HUES64 (cell line): Measurements from ENCODE around the gene NUPR1.

ENCODE experiments used
- H3K27ac ChIP-seq: 2 replicates; pipeline ENCODE4 v1.7.0; 2013; ENCODE audit warnings: low read depth, low read length, inconsistent platforms
- H3K27me3 ChIP-seq: 2 replicates; pipeline ENCODE4 v1.6.1; 2013; ENCODE audit warnings: mild to moderate bottlenecking, low read length; ENCODE audit not compliant: insufficient read depth
- H3K36me3 ChIP-seq: 2 replicates; pipeline ENCODE4 v1.6.1; 2013; ENCODE audit warnings: mild to moderate bottlenecking, low read length; ENCODE audit not compliant: insufficient read depth
- H3K4me1 ChIP-seq: 2 replicates; pipeline ENCODE4 v1.6.1; 2013; ENCODE audit warnings: mild to moderate bottlenecking, low read length, moderate library complexity; ENCODE audit not compliant: insufficient read depth
- H3K4me3 ChIP-seq: 2 replicates; pipeline ENCODE4 v1.5.1; 2013; ENCODE audit warnings: mild to moderate bottlenecking, low read length, moderate library complexity
- H3K9ac ChIP-seq: 2 replicates; pipeline ENCODE4 v1.6.1; 2013; ENCODE audit warnings: mild to moderate bottlenecking, low read depth, low read length
- H3K9me3 ChIP-seq: 2 replicates; pipeline ENCODE4 v1.6.1; 2013; ENCODE audit warnings: low read depth, low read length; ENCODE audit not compliant: insufficient read depth
- WGBS: fragments of 150-250, 120-280 bp; methylation state at CpG from one replicate; pipeline ENCODE4 v1.1.7; 2013; ENCODE audit warnings: missing lambda C conversion rate; 5-methylcytosine and 5-hydroxymethylcytosine counted together

Gene NUPR1

GRCh38 chr16:28526201-28527099 lies 12.3 kb downstream of the NUPR1 start:
- Histone ChIP-seq H3K4me1 (no peaks in the 10 kb centered on the region), H3K4me3 (no peak overlapping the region), H3K9ac (no peak overlapping the region), H3K36me3 (no peaks in the 10 kb centered on the region), H3K9me3 (no peaks in the 10 kb centered on the region), H3K27ac (no peak overlapping the region), H3K27me3 (no peaks in the 10 kb centered on the region)
- 94% methylated on average over 10 of the region's 11 CpGs for WGBS

- 91% methylated on average over 6 of the region's 6 CpGs for WGBS
- Histone ChIP-seq H3K9ac (no peak overlapping the region), H3K4me3 (no peak overlapping the region), H3K9me3 (no peaks in the 10 kb centered on the region), H3K27ac (no peak overlapping the region), H3K36me3 (no peaks in the 10 kb centered on the region), H3K27me3 (no peaks in the 10 kb centered on the region), H3K4me1 (no peaks in the 10 kb centered on the region)
These were observed 14.0 kb downstream of the NUPR1 start for GRCh38 chr16:28524681-28525171.

- no peaks in the 10 kb centered on the region for H3K36me3 ChIP-seq
- WGBS, result 90% methylated on average over 11 of the region's 11 CpGs
- H3K27me3 ChIP-seq, result no peaks in the 10 kb centered on the region
- H3K9me3 ChIP-seq, result no peaks in the 10 kb centered on the region
- no peak overlapping the region for H3K4me3 ChIP-seq
- H3K27ac ChIP-seq, result no peak overlapping the region
- H3K4me1 ChIP-seq, result no peaks in the 10 kb centered on the region
- H3K9ac ChIP-seq, result no peak overlapping the region
These were observed 16.0 kb downstream of the NUPR1 start for GRCh38 chr16:28522792-28523191.

GRCh38 chr16:28521436-28521835 lies 17.3 kb downstream of the NUPR1 start:
- no peaks in the 10 kb centered on the region for H3K9me3 ChIP-seq
- no peaks in the 10 kb centered on the region for H3K27me3 ChIP-seq
- no peak overlapping the region for H3K4me3 ChIP-seq
- H3K9ac ChIP-seq, result no peak overlapping the region
- no peaks in the 10 kb centered on the region for H3K36me3 ChIP-seq
- H3K27ac ChIP-seq, result no peak overlapping the region
- no peaks in the 10 kb centered on the region for H3K4me1 ChIP-seq
- WGBS, result 93% methylated on average over 6 of the region's 6 CpGs

- H3K27me3 ChIP-seq, result no peaks in the 10 kb centered on the region
These were observed 18.1 kb downstream of the NUPR1 start for GRCh38 chr16:28520672-28521071.

GRCh38 chr16:28514246-28514645 lies 24.5 kb downstream of the NUPR1 start:
- no peaks in the 10 kb centered on the region for H3K36me3 ChIP-seq
- 92% methylated on average over 7 of the region's 7 CpGs for WGBS
- H3K4me3 ChIP-seq, result no peak overlapping the region
- H3K27ac ChIP-seq, result no peak overlapping the region
- H3K9ac ChIP-seq, result no peak overlapping the region
- H3K27me3 ChIP-seq, result no peaks in the 10 kb centered on the region
- no peaks in the 10 kb centered on the region for H3K9me3 ChIP-seq
- no peaks in the 10 kb centered on the region for H3K4me1 ChIP-seq

More at GRCh38 chr16:28520672-28521071, 18.1 kb downstream of the NUPR1 start:
- Histone ChIP-seq H3K9ac (no peak overlapping the region), H3K4me1 (no peaks in the 10 kb centered on the region), H3K36me3 (no peaks in the 10 kb centered on the region), H3K27ac (no peak overlapping the region), H3K4me3 (no peak overlapping the region), H3K9me3 (no peaks in the 10 kb centered on the region)
- WGBS, result 80% methylated on average over 5 of the region's 7 CpGs

- no peaks in the 10 kb centered on the region for H3K4me1 ChIP-seq
- 89% methylated on average over 12 of the region's 12 CpGs for WGBS
- H3K27me3 ChIP-seq, result no peaks in the 10 kb centered on the region
- no peak overlapping the region for H3K4me3 ChIP-seq
- H3K9me3 ChIP-seq, result no peaks in the 10 kb centered on the region
- no peak overlapping the region for H3K27ac ChIP-seq
- no peaks in the 10 kb centered on the region for H3K36me3 ChIP-seq
- no peak overlapping the region for H3K9ac ChIP-seq
These were observed 25.1 kb downstream of the NUPR1 start for GRCh38 chr16:28513484-28514181.

- 91% methylated on average over 21 of the region's 21 CpGs for WGBS
- H3K9ac ChIP-seq, result no peak overlapping the region
- no peaks in the 10 kb centered on the region for H3K36me3 ChIP-seq
- no peaks in the 10 kb centered on the region for H3K9me3 ChIP-seq
- H3K27me3 ChIP-seq, result no peaks in the 10 kb centered on the region
- H3K4me1 ChIP-seq, result no peaks in the 10 kb centered on the region
- H3K4me3 ChIP-seq, result no peak overlapping the region
- no peak overlapping the region for H3K27ac ChIP-seq
These were observed 26.7 kb downstream of the NUPR1 start for GRCh38 chr16:28511801-28512789.

- Histone ChIP-seq H3K9ac (no peak overlapping the region), H3K4me1 (no peaks in the 10 kb centered on the region), H3K9me3 (no peaks in the 10 kb centered on the region), H3K27me3 (no peaks in the 10 kb centered on the region), H3K27ac (no peak overlapping the region), H3K36me3 (no peaks in the 10 kb centered on the region), H3K4me3 (no peak overlapping the region)
- 89% methylated on average over 3 of the region's 3 CpGs for WGBS
These were observed 27.7 kb downstream of the NUPR1 start for GRCh38 chr16:28511031-28511430.

- no peaks in the 10 kb centered on the region for H3K4me1 ChIP-seq
These were observed 33.2 kb downstream of the NUPR1 start for GRCh38 chr16:28505489-28506137.

More at GRCh38 chr16:28505489-28506137, 33.2 kb downstream of the NUPR1 start:
- Histone ChIP-seq H3K27me3 (no peaks in the 10 kb centered on the region), H3K4me3 (no peak overlapping the region), H3K27ac (no peak overlapping the region), H3K9me3 (no peaks in the 10 kb centered on the region), H3K36me3 (no peaks in the 10 kb centered on the region), H3K9ac (no peak overlapping the region)
- WGBS, result 90% methylated on average over 14 of the region's 14 CpGs
